Activated CD8-positive, alpha-beta memory T cell treated with anti-CD3 and anti-CD28 coated beads, Interleukin-2, amount 50 U/mL, for 24 hours (primary cell): ENCODE measurements around the gene GRK5.

Experiments
- DNase-seq: peaks from one replicate; pipeline ENCODE4 v3.0.0-alpha.2; 2020; ENCODE audit errors: extremely low read depth

GRK5 gene

GRCh38 chr10:119341459-119342301, 134.3 kb downstream of the GRK5 start:
- peak; percentile 20 for DNase-seq

GRCh38 chr10:119342335-119342734, 135.0 kb downstream of the GRK5 start:
- DNase-seq: no peak

- DNase-seq: no peak
These were observed 135.7 kb downstream of the GRK5 start for GRCh38 chr10:119343011-119343601.

GRCh38 chr10:119344381-119344780, 137.0 kb downstream of the GRK5 start:
- DNase-seq: no peak

DNA sequence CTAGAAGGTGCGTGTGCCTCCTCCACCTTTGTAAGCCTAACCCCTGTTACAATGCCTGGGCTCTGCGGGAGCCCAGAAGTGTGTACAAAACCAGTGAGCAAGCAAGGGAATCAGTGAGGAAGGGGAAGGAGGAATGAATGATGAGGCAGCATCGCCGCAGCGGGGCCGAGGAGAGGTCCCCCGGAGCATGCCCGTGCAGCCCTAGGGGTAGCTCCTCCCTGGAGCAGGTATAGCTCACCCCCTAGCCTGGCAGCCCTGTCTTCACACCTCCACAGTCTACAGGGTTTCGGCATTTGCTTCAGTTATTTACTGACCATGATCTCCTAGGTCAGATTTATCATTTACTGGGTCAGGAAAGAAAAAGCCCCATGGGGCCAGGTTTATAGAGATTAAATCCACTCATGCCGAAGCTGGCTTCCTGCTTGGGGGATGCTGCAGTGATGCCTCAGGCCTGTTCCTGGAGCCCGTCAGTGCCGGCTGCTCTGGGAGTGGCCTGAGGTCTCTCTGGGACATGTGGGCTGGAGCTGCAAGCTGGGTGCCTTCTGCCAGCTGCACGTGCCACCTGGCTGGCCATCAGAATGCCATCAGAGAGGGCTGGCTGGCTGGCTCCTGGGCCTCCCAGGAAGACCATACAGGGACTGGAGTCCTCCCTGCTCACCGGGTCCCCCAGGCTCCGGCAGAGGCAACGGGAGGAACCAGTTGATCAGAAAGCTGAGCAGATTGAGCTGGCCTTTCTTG, 138.9 kb downstream of the GRK5 start:
- DNase-seq: no peak

DNA sequence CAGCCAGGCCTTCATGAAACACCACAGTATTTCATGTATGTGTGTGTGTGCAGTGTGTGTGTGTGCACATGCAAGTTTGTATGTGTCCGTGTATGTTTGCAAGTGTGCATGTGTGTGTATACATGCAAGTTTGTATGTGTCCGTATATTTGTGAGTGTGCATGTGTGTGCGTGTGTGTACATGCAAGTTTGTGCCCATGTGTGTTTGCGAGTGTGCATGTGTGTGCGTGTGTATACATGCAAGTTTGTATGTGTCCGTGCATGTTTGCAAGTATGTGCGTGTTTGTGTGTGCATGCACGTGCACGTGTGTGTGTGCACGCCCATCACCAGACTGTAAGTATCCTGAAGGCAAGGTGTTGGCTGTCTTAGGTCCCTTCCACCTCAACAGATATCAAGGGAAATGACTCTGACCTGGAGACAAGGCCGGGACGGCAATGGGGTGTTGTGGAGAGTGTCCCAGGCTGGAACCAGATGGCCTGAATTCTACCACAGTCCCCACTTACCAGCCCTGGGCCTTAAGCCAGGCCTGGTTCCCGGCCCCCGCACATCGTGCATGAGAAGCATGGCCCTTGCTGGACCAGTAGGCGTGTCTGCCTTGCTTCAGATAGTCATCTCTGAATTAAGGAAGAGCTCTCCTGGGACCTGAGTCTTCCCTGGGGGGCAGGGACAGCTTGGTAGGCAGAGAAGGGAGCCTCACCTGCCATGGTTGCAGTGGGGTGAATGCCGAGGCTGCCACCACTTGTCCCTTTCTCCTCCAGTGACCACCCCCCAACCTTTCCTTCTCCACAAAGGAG, 140.0 kb downstream of the GRK5 start:
- no peak for DNase-seq

DNA sequence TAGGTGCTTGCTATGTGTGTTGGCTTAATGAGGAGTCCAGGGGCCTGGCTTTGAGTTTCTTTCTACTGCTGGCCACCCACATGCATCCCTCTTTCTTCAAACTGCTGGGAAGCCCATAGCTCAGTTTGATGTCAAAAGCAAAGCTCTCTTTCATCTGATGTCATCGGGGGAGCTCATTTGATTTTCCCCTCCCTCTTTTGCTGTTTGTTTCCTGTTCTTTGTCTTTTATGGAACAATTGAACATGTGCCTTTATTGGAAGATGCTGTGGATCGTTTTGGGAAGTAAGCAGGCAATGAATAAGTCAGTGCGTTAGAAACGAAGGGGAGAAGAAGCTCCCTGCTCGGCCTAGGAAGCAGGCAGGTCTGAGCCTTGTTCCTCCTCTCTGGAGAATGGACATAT, 140.7 kb downstream of the GRK5 start:
- no peak for DNase-seq

- no peak for DNase-seq
These were observed 141.3 kb downstream of the GRK5 start for GRCh38 chr10:119348516-119349240.

GRCh38 chr10:119349341-119349740, 142.0 kb downstream of the GRK5 start:
- no peak for DNase-seq

GRCh38 chr10:119349937-119350501, 142.6 kb downstream of the GRK5 start:
- DNase-seq: no peak

DNA sequence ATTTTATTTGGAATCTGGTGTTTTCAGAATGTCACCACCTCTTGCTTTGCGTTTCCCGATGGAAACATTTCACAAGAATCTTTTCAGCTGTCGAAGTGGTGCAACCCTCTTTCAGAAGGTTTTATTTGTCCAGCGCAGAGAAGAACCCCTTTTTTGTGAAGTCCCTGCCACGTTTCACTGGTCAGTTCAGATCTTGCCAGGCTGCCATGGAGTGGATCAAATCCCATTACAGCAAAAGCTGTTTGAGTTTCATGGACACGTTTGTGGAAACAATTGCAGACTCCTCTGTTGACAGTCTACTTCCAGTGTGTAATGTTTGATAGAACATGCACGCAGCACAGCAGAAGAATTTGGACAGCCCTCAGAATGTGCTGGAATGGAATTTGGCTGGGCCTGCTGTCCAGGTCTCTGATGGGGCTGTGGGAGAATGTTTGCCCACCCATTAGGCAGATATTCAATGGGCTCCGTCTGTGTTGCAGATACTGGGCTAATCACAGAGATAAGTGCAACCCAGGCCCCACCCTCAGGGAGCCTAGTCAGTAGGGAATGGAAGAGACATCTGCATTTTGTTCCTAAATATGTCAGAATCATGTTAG, 143.2 kb downstream of the GRK5 start:
- no peak for DNase-seq

DNA sequence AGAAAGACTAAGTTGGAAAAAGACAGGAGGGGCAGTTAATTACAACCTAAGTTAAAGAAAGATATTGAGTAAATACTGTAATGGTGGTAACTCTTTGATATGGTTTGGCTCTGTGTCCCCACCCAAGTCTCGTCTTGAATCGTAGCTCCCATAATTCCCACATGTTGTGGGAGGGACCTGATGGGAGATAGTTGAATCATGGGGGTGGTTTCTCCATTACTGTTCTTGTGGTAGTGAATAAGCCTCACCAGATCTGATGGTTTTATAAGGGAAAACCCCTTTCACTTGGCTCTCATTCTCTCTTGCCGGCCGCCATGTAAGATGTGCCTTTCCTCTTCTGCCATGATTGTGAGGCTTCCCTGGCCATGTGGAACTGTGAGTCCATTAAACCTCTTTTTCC, 143.8 kb downstream of the GRK5 start:
- DNase-seq: no peak

- DNase-seq: no peak
These were observed 144.7 kb downstream of the GRK5 start for GRCh38 chr10:119352042-119352441.

DNA sequence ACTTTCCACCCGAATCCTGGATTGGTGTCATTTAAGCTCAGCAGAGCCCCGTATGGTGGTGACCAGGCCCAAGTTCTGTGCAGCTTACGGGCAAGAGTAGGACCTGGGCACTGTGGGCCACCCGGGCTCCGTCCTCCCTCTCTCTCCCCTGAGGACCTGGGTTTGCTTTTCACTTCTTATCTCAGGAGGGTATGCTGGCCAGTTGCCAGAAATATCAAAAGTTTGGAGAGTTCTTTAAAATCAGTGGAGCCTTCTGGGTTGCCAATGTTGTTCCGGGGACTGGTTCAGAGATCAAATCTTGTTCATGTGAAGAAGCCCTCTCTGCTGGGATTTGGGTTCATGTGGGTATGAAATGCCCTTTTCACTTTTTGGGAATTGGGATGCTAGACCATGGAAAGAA, 145.4 kb downstream of the GRK5 start:
- DNase-seq: no peak

GRCh38 chr10:119353421-119353820, 146.1 kb downstream of the GRK5 start:
- DNase-seq: no peak

GRCh38 chr10:119355930-119356329, 148.6 kb downstream of the GRK5 start:
- DNase-seq: no peak

DNA sequence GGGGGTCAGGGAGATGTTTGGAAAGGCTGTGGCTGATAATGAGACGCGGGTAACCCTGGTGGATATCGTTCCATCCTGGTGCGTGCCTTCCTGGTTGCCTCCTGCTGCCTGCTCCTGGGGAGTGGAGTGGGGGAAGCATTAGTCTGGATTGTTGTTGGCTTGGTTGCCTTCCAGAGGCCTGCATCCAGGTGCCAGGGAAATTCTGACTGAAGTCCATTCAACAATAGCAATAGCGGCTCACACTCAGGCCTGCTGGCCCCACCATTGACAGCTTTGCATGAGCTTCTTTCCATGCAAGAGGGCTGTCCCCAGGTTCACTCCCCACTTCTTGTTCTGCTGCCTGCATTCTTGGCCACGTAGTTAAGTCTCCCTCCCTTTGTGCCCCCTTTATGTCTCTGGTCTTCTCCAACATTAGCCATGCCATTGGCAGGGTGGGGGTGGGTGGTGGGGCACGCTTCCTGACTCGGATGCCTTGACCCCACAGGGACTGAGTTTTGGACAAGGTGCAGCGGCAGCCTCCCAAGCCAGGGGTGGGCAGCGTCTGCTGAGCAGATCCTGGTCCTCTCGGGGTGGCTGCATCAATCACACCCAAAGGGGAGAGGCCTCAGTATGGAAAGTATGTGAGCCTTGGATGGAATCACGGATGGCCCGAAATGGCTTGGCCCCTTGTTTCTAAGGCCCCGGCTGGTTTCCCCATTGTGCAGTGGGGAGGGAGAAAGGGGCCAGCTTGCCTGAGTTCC, 150.2 kb downstream of the GRK5 start:
- no peak for DNase-seq

DNA sequence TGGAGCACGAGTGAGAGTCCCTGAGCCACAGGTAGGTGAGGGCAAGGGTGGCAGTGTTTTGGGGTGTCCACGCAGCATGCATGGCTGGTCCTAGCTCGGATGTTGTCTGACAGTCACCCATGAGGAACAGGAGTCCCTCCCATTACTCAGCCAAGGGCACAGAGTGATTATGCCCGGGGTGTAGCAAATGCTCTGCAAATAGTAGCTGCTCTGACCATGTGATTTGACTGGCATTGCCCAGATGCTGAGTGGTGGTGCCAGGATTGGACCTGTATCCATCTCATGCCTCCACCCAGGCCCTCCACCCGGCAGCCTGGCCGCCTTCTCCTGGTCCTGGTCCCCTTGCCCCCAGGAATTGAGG, 150.8 kb downstream of the GRK5 start:
- no peak for DNase-seq

DNA sequence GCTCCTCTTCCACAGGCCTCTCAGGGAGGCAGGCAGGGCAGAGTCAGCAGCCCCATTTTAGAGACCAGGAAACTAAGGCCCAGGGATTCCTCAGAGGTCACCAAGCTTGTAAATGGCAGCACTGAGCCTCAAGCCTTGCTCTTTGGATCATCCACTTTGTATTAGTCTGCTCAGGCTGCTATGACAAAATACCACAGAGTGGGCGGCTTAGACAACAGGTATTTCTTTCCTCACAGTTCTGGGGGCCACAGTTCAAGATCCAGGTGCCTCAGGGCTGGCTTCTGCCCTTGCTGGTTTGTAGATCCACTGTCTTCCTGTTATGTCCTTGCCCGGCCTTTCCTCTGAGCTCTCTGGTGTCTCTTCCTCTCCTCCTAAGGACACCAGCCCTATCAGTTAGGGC, 151.2 kb downstream of the GRK5 start:
- DNase-seq: no peak

DNA sequence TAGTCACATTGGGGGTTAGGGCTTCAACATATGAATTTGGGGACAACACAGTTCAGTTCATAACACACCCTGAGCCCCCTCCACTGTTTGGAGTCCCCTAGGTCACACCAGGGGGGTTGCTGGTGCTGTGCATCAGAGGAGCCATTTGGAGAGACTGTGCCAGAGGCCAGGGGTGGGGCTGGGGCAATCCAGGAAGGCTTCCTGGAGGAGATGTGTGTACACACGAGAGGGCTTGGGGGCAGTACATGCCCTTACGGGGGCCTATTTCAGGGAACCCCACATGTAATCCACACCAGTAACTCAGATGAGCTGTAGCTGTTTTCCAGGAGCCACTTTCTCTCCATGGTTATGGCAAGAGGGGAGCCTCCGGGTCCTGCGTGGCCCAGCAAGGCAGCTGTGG, 151.7 kb downstream of the GRK5 start:
- no peak for DNase-seq
